Measurements from ENCODE around the gene SLC6A3.

DNA sequence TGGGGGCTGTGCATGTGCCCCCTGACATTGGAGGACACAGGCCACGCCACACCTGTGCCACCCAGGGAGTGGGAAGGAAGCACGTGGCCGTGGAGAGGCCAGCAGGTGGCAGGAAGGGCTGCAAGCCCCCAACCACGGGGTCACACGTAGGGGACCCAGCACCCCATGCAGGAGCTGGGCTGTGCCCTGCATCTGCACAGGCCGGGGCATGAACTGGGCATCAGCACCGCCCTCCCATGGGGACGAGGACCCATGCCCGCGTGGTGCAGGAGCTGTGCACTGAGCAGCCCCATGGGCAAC is 86.6 kb downstream of the SLC6A3 start:
- no peak for TF ChIP-seq POLR2A (IDR thresholded peaks at IDR 0.05)
- TF ChIP-seq, protein P1, sequence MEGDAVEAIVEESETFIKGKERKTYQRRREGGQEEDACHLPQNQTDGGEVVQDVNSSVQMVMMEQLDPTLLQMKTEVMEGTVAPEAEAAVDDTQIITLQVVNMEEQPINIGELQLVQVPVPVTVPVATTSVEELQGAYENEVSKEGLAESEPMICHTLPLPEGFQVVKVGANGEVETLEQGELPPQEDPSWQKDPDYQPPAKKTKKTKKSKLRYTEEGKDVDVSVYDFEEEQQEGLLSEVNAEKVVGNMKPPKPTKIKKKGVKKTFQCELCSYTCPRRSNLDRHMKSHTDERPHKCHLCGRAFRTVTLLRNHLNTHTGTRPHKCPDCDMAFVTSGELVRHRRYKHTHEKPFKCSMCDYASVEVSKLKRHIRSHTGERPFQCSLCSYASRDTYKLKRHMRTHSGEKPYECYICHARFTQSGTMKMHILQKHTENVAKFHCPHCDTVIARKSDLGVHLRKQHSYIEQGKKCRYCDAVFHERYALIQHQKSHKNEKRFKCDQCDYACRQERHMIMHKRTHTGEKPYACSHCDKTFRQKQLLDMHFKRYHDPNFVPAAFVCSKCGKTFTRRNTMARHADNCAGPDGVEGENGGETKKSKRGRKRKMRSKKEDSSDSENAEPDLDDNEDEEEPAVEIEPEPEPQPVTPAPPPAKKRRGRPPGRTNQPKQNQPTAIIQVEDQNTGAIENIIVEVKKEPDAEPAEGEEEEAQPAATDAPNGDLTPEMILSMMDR (IDR thresholded peaks at IDR 0.05): no peak

Measured in suprapubic skin (tissue), 3 donors.